ENCODE results near the gene PDCD2.

GRCh38 chr6:170529839-170530469, 54.5 kb downstream of the PDCD2 start:
- TF ChIP-seq ZNF8 (CRISPR knock-in tag; IDR thresholded peaks at IDR 0.05) (no peak), CSDC2 (CRISPR knock-in tag; IDR thresholded peaks at IDR 0.05) (no peak), OSR1 (CRISPR knock-in tag; IDR thresholded peaks at IDR 0.05) (no peak), PATZ1 (CRISPR knock-in tag; IDR thresholded peaks at IDR 0.05; ENCODE audit: borderline replicate concordance) (no peak), POU6F1 (CRISPR knock-in tag; IDR thresholded peaks at IDR 0.05; ENCODE audit: borderline replicate concordance, low read depth) (no peak), ZNF565 (CRISPR knock-in tag; conservative IDR thresholded peaks at IDR 0.05; ENCODE audit: low read depth) (no peak), ZFP3 (CRISPR knock-in tag; IDR thresholded peaks at IDR 0.05) (no peak), ESRRG (CRISPR knock-in tag; IDR thresholded peaks at IDR 0.05) (no peak), ARNTL (CRISPR knock-in tag; IDR thresholded peaks at IDR 0.05; ENCODE audit: borderline replicate concordance, low read depth) (no peak), TSHZ2 (CRISPR knock-in tag; IDR thresholded peaks at IDR 0.05) (no peak)
